Fibroblast of pulmonary artery (primary cell): ENCODE measurements around the gene AP1B1.

Experiments
- DNase-seq: peaks from one replicate; pipeline ENCODE4 v3.0.0-alpha.2; 2010; ENCODE audit warnings: low read depth
- H3K4me3 ChIP-seq: replicated peaks from 2 replicates; pipeline ENCODE4 v1.5.1; 2011; ENCODE audit warnings: low read depth, mild to moderate bottlenecking, control low read depth, low read length, moderate library complexity
- TF ChIP-seq, protein P1 (sequence below): IDR thresholded peaks from 2 replicates; pipeline ENCODE4 v1.5.1; 2011; ENCODE audit warnings: mild to moderate bottlenecking, control low read depth, low read length, inconsistent platforms; ENCODE audit errors: missing control alignments

The AP1B1 gene

DNA sequence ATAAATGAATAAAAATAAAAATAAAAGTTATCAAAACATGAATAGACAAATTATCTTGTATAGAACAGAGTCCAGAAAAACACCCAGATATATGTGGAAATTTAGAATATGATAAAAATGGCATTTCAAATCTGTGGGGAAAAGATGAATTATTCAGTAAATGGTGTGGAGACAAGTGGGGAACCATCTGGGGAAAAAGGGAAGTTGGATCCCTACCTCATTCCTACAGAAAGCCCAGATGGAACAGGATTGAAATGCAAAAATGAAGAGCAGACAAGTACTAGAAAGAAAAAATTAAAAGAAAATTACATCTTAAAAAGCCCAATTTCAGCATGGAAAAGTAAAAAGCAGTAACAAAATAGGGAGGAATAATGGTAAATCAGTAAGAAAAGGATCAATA lies 64.7 kb downstream of the AP1B1 start:
- DNase-seq: no peak
- no peak overlapping the region for H3K4me3 ChIP-seq
- TF ChIP-seq, protein P1, sequence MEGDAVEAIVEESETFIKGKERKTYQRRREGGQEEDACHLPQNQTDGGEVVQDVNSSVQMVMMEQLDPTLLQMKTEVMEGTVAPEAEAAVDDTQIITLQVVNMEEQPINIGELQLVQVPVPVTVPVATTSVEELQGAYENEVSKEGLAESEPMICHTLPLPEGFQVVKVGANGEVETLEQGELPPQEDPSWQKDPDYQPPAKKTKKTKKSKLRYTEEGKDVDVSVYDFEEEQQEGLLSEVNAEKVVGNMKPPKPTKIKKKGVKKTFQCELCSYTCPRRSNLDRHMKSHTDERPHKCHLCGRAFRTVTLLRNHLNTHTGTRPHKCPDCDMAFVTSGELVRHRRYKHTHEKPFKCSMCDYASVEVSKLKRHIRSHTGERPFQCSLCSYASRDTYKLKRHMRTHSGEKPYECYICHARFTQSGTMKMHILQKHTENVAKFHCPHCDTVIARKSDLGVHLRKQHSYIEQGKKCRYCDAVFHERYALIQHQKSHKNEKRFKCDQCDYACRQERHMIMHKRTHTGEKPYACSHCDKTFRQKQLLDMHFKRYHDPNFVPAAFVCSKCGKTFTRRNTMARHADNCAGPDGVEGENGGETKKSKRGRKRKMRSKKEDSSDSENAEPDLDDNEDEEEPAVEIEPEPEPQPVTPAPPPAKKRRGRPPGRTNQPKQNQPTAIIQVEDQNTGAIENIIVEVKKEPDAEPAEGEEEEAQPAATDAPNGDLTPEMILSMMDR: no peak

DNA sequence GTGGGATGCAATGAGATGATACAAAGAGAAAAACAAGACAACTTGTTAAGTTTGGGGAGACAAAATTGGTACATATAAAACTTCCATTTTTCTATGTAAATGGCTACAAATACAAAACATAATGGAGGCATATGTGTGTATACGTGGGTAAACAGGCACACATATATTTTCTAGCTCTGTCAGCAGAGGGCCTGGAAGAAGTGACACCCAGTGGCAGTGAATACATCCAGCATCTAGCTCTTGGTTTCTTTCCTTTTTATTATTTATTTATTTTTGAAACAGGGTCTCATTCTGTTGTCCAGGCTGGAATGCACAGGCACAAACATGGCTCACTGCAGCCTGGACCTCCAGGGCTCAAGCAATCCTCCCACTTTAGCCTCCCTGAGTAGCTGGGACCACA lies 67.8 kb downstream of the AP1B1 start:
- no peak for DNase-seq
- TF ChIP-seq, protein P1: peak; percentile 26
- no peak overlapping the region for H3K4me3 ChIP-seq

DNA sequence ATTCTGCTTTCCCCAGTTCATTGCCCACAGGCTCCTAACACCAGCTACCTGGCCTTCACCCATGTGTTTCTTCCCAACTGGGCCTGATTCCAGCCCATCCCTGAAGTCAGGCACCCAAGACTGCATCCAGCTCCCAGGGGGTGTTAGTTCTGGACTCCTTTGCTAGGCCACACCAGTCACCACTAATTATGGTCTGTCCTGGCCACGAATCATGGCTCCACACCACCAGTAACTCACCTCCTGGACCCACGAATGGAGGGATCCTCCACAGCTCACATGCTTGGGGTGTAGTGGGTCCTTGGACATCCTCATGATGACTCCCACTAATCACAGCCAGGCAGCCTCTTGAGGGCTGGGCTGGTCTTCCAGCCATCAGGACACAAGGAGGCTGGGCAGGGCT lies 69.3 kb downstream of the AP1B1 start:
- DNase-seq: no peak
- H3K4me3 ChIP-seq: no peak overlapping the region
- TF ChIP-seq, protein P1: no peak

DNA sequence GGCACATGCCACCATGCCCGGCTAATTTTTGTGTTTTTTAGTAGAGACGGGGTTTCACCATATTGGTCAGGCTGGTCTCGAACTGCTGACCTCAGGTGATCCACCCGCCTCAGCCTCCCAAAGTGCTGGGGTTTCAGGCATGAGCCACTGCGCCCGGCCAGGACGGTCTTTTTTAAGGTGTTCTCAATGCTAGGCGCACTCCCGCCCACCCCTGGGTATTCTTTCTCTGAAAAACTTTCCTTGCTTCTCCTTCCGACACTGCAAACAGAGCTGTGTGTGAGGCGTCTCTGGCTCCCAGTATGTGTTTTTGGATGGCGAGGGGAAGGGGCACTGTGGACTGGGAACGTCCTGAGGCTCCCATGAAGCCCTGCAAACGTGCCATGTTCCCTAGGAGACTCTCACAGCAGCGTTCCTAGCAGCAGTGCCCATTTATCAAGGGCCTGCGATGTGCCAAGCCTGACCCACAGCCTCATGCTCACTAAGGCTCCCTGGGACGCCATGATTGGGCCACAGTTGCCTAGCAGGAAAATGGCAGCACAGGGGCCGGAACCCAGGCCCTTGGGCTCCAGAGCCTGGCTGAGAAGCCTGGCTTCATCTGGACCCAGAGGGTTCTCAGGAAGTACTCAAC lies 70.4 kb downstream of the AP1B1 start:
- no peak overlapping the region for H3K4me3 ChIP-seq
- TF ChIP-seq, protein P1: no peak
- DNase-seq: no peak

DNA sequence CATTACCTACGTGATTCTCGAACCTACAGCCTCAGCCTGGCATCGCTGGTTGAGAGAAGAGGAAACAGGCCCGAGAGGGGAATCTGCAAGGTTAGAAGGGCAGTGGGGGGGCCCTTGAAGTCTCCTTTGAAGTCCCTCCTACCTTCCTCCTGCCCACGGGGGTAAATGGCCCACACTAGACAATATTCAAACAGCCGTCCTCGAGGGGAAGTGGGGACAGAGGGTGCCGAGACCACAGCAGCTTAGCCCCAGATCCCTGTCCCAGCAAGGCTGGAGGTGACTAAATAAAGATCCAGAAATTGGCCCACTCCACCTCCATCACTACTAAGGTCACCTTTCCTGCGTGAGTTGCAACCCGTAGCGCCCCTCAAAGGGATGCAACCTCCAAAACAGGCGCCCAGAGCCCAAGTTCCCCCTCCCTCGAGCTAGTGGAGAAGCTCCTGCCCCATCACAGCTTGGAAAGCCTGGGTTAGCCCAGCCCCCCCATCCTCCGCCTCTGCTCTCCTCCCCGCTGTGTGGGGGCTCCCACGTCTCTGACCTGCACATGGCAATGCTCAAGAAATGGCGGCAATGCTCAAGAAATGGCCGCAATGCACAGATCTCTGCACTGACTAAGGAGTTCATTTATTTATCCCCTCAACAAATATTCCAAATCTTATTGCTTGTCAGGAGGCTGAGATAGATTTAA lies 72.1 kb downstream of the AP1B1 start:
- TF ChIP-seq, protein P1: no peak
- no peak for DNase-seq
- no peak overlapping the region for H3K4me3 ChIP-seq

DNA sequence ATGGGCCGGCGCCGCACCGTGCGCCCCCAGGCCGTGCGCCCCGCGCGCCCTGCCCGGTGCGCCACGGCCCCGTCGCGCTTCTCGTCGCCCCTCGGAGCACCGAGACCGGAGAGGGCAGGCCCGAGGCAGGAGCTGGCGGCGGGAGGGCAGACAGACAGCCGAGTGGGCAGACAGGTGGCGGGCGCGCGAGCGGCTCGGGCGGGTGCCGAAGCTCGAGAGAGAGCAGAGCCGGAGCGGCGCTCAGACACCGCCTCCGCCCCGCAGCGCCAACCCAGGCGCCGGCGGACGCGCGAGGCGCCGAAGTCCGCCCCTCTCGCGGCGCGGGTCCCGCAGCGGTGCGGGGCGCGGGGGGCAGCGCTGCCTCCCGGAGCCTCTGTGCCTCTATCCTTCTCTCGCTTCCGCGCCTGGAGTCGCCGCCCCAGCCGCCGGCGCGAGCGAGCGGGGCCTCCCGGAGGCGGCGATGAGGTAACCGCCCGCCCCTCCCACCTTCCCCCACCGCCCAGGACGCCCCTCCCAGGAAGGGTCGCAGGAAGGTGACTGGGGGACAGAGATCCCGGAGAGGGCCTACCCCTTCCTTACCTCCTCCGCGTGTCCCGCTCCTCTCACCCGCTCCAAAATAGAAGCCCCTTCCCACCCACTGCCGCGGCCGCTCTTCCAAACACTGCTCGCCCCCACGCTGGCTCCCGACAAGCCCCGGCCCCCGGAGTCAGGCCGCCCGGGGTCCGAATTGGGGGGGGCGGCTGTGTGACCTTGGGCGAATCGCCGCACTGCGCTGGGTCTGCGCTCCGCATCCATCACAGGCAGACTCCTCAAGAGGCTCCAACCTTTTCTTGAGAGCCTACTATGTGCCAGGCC lies 72.9 kb downstream of the AP1B1 start, which contains the start of gene RASL10A:
Gene RASL10A (minus strand): TSS at position 412 of the 855 bp plus-strand sequence. CDS start 451 bp downstream, outside the sequence.
- H3K4me3 ChIP-seq: no peak within 1 kb of the TSS

More for the DNA sequence above, 72.9 kb downstream of the AP1B1 start, which contains the start of gene RASL10A:
- TF ChIP-seq, protein P1: no peak
- no peak for DNase-seq
